ENCODE results near the gene ROBO2.

DNA sequence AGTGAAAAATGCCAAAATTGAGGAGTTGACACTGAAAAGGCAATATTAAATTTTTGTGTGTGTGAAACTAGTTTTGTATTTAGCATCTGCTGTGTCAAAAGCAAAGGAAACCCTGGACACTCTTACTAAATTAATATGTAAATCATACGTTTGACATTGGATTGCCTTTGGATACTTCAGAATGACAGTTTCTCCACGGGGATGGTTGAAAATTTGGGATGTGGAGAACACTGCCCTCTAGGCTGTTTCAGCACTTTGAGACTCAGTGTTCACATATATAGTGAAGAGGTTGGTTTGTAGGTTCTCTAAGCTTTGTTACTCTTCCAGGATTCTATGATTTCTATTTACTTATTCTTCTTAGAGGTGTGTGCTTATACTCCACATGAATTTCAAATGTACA, 3.0 kb downstream of the ROBO2 start:
- TF ChIP-seq CTCF (IDR thresholded peaks at IDR 0.05) (peak; percentile 63), ZFX (IDR thresholded peaks at IDR 0.05; ENCODE audit: borderline replicate concordance) (no peak)

All from 22Rv1 (cell line).